ENCODE results near the gene NPY1R.

The NPY1R gene

GRCh38 chr4:163274861-163275260 is 57.5 kb downstream of the NPY1R start:
- Histone ChIP-seq H3K4me2 (ENCODE audit: low read length) (no peak overlapping the region), H3K4me3 (ENCODE audit: low read depth, low read length, poor library complexity, severe bottlenecking) (no peak overlapping the region), H3K9ac (ENCODE audit: low read length) (no peak overlapping the region), H3F3A (ENCODE audit: insufficient read depth, low read length) (no peaks in the 10 kb centered on the region), H4K20me1 (ENCODE audit: insufficient read depth, low read length) (no peaks in the 10 kb centered on the region), H3K9me3 (ENCODE audit: low read length) (no peaks in the 10 kb centered on the region), H3K9me2 (ENCODE audit: low read depth, low read length) (no peaks in the 10 kb centered on the region), H3K27me3 (ENCODE audit: insufficient read depth, low read length) (no peaks in the 10 kb centered on the region), H3K79me2 (ENCODE audit: insufficient read depth, low read length) (no peaks in the 10 kb centered on the region), H2AFZ (ENCODE audit: low read length) (no peak overlapping the region), H3K27ac (ENCODE audit: low read depth, low read length, poor library complexity, severe bottlenecking) (no peak overlapping the region), H3K4me1 (ENCODE audit: insufficient read depth, low read length, severe bottlenecking) (no peaks in the 10 kb centered on the region), H3K36me3 (ENCODE audit: insufficient read depth, low read length) (no peaks in the 10 kb centered on the region)
- TF ChIP-seq CTCF (IDR thresholded peaks at IDR 0.05; ENCODE audit: low read length), result no peak
- TF ChIP-seq EZH2 (IDR thresholded peaks at IDR 0.05; ENCODE audit: borderline replicate concordance, low read length), result no peak

Measured in OCI-LY1 (cell line).